Central memory CD8-positive, alpha-beta T cell (primary cell): ENCODE measurements around the gene PRR15L.
A peak's percentile ranks its signal among the peaks of the same experiment; 100 is the strongest.

Experiments used
- ATAC-seq: fragments of 150-1000 bp; cut with Tn5 transposase; replicated peaks from 2 replicates; pipeline ENCODE4 v1.10.0; 2022; ENCODE audit warnings: mild to moderate bottlenecking, moderate FRiP score, moderate number of reproducible peaks; ENCODE audit not compliant: poor library complexity, severe bottlenecking; ENCODE audit errors: extremely low read depth
- DNase-seq, 2 donors: peaks; one replicate each; pipeline ENCODE4 v3.0.0; 2021; ENCODE audit warnings: low spot score in 2 of 2
- H3K27ac Mint-ChIP-seq: one replicate; pipeline ENCODE4 v1.8.0; 2022; ENCODE audit warnings: low read depth, mild to moderate bottlenecking, moderate library complexity, mixed read lengths
- H3K27me3 Mint-ChIP-seq: one replicate; pipeline ENCODE4 v1.8.0; 2022; ENCODE audit warnings: mixed read lengths
- H3K36me3 Mint-ChIP-seq: one replicate; pipeline ENCODE4 v1.8.0; 2022; ENCODE audit warnings: mild to moderate bottlenecking, moderate library complexity, mixed read lengths; ENCODE audit not compliant: insufficient read depth
- H3K4me1 Mint-ChIP-seq: one replicate; pipeline ENCODE4 v1.8.0; 2022; ENCODE audit warnings: mixed read lengths
- H3K4me3 Mint-ChIP-seq: one replicate; pipeline ENCODE4 v1.8.0; 2022; ENCODE audit warnings: mild to moderate bottlenecking, moderate library complexity, mixed read lengths
- H3K9me3 Mint-ChIP-seq: one replicate; pipeline ENCODE4 v1.8.0; 2022; ENCODE audit warnings: mixed read lengths

PRR15L gene

DNA sequence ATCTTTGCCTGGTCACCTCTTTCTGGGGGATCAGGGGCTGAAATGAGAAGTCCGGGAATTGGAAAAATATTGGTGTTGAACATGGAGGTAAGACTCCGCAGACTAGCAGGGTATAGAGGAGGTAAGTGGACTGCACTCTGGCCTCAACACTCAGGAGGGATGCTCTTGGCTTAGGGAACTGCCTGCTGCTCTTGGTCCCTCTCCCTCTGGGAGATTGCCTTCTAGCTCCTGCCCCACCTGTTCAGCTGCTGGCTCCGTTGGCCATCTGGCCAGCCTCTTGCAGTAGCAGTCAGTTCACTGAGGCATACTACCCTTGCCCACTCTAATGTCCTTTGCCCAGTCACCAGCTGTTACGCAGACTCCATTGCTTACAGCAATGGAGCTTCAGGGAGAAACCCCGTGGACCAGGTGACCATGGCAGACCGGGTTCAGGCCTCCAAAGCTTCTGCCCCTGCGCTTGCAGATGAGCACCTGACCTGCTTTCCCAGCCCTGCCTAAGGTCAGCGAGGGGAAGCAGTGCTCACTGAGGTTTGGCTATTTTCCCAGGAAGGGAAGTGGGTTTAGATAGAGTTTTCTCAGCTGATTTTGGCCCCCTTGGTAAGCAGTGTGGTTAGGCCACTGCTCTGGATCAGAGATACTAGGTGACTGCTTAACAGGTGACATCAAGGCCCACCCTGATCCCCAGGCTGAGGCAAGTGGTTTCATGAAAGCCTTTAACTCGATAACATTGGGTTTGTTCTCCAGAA is 25.1 kb upstream of the PRR15L start:
- no peak for DNase-seq
- H3K27ac Mint-ChIP-seq: no peak overlapping the region

DNA sequence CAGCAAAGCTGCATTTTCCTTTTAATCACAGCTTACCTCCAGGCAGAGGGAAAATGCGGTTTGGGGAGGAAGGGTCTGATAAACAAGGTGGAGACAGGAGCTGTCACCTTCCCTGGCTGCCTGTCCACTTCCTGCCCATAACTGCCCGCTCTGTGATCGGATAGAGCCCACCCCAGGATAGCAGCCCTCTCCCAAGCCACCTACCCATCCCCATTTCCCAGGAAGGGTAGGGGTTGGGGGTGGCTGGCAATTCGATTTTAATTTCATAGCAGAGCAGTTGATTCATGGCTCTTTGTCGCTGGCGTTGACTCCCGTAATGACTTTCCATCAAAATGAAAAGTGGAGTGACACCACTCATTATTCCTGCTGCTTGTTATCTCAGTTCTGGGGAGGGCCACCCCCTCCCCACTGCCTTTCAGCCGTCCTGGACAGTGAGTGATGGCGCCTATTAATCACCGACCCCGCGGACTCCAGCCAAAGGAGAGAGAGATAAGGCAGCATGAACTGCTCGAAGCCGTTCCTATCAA is 24.5 kb upstream of the PRR15L start:
- no peak overlapping the region for H3K4me3 Mint-ChIP-seq
- no peaks in the 10 kb centered on the region for H3K27me3 Mint-ChIP-seq
- DNase-seq (no peak), ATAC-seq (no peak)
- peaks cover 22% of the 10 kb centered on the region for H3K36me3 Mint-ChIP-seq
- no peaks in the 10 kb centered on the region for H3K9me3 Mint-ChIP-seq
- no peak overlapping the region for H3K27ac Mint-ChIP-seq
- peaks cover 24% of the 10 kb centered on the region for H3K4me1 Mint-ChIP-seq

More for the DNA sequence above, 25.1 kb upstream of the PRR15L start:
- Mint-ChIP-seq H3K27me3 (no peaks in the 10 kb centered on the region), H3K4me3 (no peak overlapping the region), H3K9me3 (no peaks in the 10 kb centered on the region), H3K36me3 (peaks cover 15% of the 10 kb centered on the region), H3K4me1 (peaks cover 24% of the 10 kb centered on the region)
- no peak for ATAC-seq

DNA sequence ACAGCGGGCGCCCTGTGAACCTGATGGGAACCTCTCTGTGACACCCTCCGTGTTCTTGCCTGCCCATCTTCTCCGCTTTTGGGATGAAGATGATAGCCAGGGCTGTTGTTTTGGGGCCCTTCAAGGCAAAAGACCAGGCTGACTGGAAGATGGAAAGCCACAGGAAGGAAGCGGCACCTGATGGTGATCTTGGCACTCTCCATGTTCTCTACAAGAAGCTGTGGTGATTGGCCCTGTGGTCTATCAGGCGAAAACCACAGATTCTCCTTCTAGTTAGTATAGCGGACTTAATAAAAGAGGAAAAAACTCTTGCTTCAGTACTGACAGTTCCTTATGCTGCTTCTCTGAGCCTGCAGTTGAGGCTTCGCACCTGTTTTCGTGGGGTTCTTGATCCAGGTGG is 23.8 kb upstream of the PRR15L start:
- H3K4me3 Mint-ChIP-seq: no peak overlapping the region
- H3K27ac Mint-ChIP-seq: no peak overlapping the region

DNA sequence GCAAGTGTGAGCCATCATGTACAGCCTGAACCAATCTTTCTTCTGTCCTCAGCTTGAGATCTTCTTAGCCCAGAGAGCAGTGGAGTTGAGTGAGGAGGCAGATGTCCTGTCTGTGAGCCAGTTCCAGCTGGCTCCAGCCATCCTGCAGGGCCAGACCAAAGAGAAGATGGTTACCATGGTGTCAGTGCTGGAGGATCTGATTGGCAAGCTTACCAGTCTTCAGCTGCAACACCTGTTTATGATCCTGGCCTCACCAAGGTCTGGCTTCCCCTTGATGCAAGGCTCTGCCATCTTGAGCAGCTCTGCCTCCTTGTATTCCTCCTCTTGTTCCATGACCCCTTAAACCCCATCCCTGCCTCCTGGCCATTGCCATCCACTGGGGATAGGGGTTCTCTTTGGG is 22.9 kb upstream of the PRR15L start:
- H3K36me3 Mint-ChIP-seq: peaks cover 31% of the 10 kb centered on the region
- no peaks in the 10 kb centered on the region for H3K9me3 Mint-ChIP-seq
- peaks cover 24% of the 10 kb centered on the region for H3K4me1 Mint-ChIP-seq
- DNase-seq (no peak), ATAC-seq (no peak)
- H3K27me3 Mint-ChIP-seq: no peaks in the 10 kb centered on the region
- H3K27ac Mint-ChIP-seq: peak overlapping the region; percentile 51
- no peak overlapping the region for H3K4me3 Mint-ChIP-seq

More for the DNA sequence above, 23.8 kb upstream of the PRR15L start:
- ATAC-seq (peak; percentile 14), DNase-seq (no peak)
- Mint-ChIP-seq H3K4me1 (peaks cover 24% of the 10 kb centered on the region), H3K36me3 (peaks cover 26% of the 10 kb centered on the region), H3K9me3 (no peaks in the 10 kb centered on the region), H3K27me3 (no peaks in the 10 kb centered on the region)

DNA sequence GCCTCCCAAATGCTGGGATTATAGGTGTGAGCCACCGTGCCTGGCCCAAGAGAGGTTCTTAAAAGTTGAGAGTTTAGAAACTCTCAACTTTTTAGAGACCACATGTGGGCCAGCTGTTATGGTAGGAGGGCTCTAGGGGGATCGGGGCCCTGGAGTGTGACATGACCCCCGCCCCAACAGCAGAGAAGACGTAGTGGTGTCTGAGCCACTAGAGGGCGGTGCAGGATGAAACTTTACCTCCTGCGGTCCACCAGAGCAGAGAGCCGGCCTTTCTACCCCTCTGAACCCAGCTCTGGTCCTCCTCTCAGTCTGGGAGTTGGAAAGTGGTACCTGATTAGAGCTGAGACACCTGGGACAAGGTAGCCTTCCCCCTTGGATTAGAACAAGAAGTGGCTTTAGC is 20.6 kb upstream of the PRR15L start:
- Mint-ChIP-seq H3K4me3 (no peak overlapping the region), H3K36me3 (peaks cover 33% of the 10 kb centered on the region)
- peak in 1 of 2 donors; percentile 13 for DNase-seq

DNA sequence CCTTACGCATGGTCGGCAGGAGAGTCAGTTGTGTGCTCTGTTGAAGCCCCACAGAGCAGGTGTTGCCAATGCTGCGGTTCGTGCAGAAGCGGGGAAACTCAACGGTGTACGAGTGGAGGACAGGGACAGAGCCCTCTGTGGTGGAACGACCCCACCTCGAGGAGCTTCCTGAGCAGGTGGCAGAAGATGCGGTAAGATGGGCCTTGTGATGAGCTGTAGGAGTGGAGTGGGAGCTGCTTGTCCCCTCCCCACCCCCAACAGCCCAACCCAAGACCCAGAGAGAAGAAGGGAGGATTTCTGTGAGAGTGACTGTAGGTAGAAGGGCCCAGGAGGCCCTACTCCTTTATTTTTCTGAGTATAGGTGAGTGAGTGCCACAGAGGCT is 18.1 kb upstream of the PRR15L start:
- H3K4me3 Mint-ChIP-seq: no peak overlapping the region
- ATAC-seq: no peak
- H3K4me1 Mint-ChIP-seq: peaks cover 26% of the 10 kb centered on the region
- DNase-seq: no peak
- H3K9me3 Mint-ChIP-seq: no peaks in the 10 kb centered on the region
- no peak overlapping the region for H3K27ac Mint-ChIP-seq
- peaks cover 30% of the 10 kb centered on the region for H3K36me3 Mint-ChIP-seq
- H3K27me3 Mint-ChIP-seq: no peaks in the 10 kb centered on the region

More for the DNA sequence above, 20.6 kb upstream of the PRR15L start:
- Mint-ChIP-seq H3K4me1 (peaks cover 24% of the 10 kb centered on the region), H3K27me3 (no peaks in the 10 kb centered on the region), H3K27ac (no peak overlapping the region), H3K9me3 (no peaks in the 10 kb centered on the region)
- peak; percentile 19 for ATAC-seq

DNA sequence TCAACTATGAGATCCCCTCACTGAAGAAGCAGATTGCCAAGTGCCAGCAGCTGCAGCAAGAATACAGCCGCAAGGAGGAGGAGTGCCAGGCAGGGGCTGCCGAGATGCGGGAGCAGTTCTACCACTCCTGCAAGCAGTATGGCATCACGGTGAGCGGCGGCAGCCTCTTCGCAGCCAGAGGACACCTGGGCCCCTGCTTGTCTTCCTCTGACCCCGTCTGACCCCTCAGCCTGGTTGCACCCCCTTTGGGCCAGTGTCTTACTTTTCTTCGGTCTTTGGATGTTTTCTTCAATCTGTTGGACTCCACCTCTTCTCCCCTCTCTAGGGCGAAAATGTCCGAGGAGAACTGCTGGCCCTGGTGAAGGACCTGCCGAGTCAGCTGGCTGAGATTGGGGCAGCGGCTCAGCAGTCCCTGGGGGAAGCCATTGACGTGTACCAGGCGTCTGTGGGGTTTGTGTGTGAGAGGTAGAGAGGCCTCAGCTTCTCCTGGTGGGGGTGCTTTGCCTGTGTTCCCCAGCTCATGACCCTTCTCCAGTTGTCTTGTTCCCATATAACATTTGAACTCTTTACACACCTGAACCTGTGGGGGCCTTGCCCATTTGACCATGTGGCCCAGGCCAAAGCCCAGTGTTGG is 17.6 kb upstream of the PRR15L start:
- Mint-ChIP-seq H3K27me3 (no peaks in the 10 kb centered on the region), H3K27ac (no peak overlapping the region), H3K36me3 (peaks cover 29% of the 10 kb centered on the region), H3K4me3 (no peak overlapping the region), H3K9me3 (no peaks in the 10 kb centered on the region), H3K4me1 (peaks cover 26% of the 10 kb centered on the region)
- ATAC-seq (no peak), DNase-seq (no peak)

DNA sequence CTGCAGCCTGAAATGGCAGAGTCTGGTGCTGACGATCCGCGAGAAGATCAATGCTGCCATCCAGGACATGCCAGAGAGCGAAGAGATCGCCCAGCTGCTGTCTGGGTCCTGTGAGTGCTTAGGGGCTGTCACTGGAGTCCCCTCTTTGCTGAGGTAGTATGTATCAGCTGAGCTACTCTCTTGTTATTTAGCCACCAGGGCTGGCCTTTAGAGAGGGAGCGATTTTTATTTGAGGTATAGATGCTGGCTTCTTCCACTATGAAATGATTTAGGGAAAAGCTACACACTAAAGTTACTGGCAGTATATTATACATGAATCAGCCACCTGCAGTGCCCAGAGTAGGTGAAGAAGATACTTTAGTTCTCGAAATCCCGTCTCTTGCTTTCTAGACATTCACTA is 15.9 kb upstream of the PRR15L start:
- ATAC-seq: no peak
- H3K4me3 Mint-ChIP-seq: no peak overlapping the region

DNA sequence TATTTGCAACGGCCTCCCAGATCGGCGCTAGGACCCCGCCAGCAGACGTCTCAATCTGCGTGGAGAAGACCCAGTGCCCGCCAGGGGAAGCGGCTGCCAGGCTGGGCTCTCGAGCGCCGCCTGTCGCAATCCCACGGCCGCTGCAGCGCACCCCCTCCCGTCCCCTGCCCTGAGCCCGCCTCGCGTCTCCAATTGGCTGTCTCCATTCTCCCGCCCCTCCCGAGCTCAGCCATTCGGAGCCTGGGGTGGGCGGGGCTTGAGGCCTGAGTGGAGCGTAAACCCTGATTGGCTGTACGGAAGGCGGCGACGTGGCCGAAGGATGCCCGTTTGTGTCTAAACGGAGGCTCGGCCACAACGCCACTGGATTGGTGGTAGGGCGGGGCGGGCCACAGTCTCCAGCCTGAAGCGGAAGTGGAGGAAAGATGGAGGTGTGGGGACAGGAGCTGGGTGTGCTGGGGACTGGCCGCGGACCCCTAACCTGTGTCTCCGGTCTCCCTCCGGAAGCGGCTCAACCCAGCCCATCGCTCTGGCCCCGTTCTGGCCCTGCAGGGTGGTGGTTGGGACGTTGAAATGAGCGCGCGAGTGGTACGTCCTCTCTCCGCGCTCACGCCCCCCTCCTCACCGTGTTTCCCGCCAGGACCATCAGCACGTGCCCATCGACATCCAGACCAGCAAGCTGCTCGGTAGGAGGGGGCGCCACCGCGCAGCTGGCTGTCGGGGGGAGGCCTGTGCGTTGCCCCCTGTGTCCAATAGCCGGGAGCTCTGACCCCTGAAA is 13.2 kb upstream of the PRR15L start, which contains the start of gene CDK5RAP3:
Gene CDK5RAP3, plus strand, starts transcription at position 389 of the 775 bp plus-strand sequence. Its CDS starts 34 bp downstream, at position 423.
- ATAC-seq (peak; percentile 96), DNase-seq (peak; percentile 94 to 95)

More for the DNA sequence above, 15.9 kb upstream of the PRR15L start:
- H3K9me3 Mint-ChIP-seq: no peaks in the 10 kb centered on the region
- H3K36me3 Mint-ChIP-seq: peaks cover 27% of the 10 kb centered on the region
- peaks cover 28% of the 10 kb centered on the region for H3K4me1 Mint-ChIP-seq
- no peak overlapping the region for H3K27ac Mint-ChIP-seq
- H3K27me3 Mint-ChIP-seq: no peaks in the 10 kb centered on the region
- DNase-seq: no peak

DNA sequence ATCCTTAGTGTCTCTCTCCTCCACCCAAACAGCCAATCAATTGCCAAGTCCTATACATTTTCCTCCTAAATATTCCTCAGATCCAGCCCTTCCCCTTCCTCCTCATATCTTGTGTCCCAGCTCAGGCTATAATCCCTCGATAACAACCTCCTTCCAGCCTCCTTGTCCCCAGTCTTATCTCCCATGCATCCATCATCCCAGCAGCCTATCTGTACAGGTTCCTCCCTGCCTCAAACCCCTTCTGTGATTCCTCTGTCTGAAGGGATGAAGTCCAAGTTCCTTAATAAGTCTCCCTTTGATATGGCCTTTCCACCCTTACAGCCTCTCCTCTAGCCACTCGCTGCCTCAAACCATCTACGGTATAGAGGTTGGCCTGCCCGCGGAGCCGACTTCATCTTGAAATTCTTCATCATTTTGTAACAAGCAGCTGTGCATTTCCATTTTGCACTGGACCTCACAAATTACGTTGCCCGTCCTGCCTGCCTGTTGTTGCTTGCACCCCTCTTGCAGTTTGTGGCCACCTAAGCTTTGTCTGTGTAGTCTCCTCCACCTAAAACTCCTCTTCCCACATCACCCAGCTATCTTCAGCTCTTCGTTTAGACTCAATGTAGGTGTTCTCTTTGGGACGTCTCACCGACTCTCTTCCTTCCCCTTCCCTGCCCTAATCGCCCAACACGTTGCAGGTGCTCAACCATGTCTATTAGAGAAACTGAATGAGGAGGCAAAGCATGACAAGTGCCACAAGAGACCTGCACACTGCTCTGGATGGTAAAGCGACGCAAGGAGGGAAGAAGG is 12.4 kb upstream of the PRR15L start:
- DNase-seq: no peak
- Mint-ChIP-seq H3K36me3 (peaks cover 10% of the 10 kb centered on the region), H3K27ac (peak overlapping the region; percentile 73), H3K27me3 (no peaks in the 10 kb centered on the region), H3K9me3 (no peaks in the 10 kb centered on the region), H3K4me3 (peak overlapping the region; percentile 96), H3K4me1 (peaks cover 28% of the 10 kb centered on the region)
- ATAC-seq: no peak

More for the DNA sequence above, 13.2 kb upstream of the PRR15L start, which contains the start of gene CDK5RAP3:
- Mint-ChIP-seq H3K4me1 (peaks cover 28% of the 10 kb centered on the region), H3K36me3 (peaks cover 14% of the 10 kb centered on the region), H3K27ac (peak within 1 kb of the TSS; percentile 73), H3K27me3 (no peaks in the 10 kb centered on the region), H3K4me3 (peak within 1 kb of the TSS; percentile 96), H3K9me3 (no peaks in the 10 kb centered on the region)

DNA sequence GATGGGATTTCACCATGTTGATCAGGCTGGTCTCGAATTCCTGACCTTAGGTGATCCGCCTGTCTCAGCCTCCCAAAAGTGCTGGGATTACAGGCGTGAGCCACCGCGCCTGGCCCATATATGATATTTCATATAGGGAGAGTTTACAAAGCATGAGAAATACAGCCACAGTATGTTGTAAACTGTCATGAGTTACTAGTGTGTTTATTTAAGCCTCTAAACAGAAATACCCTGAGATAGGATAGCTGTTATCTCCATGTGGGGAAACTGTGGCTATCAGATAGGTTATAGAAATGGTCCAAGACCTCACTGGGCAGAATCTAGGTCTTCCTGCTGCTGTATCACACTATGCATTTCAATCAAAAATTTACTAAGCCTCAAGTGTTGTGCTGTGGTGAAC is 11.2 kb upstream of the PRR15L start:
- no peak for ATAC-seq
- H3K36me3 Mint-ChIP-seq: peaks cover 7% of the 10 kb centered on the region
- H3K4me3 Mint-ChIP-seq: no peak overlapping the region
- H3K4me1 Mint-ChIP-seq: peaks cover 28% of the 10 kb centered on the region
- no peaks in the 10 kb centered on the region for H3K27me3 Mint-ChIP-seq
- no peak for DNase-seq
- no peaks in the 10 kb centered on the region for H3K9me3 Mint-ChIP-seq
- H3K27ac Mint-ChIP-seq: no peak overlapping the region
